ENCODE data around the gene UBE2H. TPM values are rescaled to one million over a fixed set of nuclear protein-coding genes. Genes with fewer than 3 reads are reported as not detected.
"Not testable (repeated sequence)": the region's sequence is repeated elsewhere in the genome, so short reads cannot be mapped to it uniquely, and the experiment has no call there.

Gene UBE2H
- total RNA-seq, 1 donor = 69.1 TPM

DNA sequence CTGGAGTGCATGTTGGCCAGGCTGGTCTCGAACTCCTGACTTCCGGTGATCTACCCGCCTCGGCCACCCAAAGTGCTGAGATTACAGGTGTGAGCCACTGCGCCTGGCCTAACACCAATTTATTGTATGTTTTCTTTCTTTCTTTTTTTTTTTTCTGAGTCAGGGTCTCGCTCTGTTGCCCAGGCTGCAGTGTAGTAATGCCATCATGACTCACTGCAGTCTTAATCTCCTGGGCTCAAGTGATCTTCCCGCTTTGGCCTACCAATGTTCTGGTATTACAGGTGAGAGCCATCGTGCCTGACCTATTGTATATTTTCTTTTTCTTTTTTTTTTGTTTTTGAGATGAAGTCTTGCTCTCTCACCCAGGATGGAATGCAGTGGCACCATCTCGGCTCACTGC, 33.8 kb upstream of the UBE2H start:
- TF ChIP-seq, protein P1, sequence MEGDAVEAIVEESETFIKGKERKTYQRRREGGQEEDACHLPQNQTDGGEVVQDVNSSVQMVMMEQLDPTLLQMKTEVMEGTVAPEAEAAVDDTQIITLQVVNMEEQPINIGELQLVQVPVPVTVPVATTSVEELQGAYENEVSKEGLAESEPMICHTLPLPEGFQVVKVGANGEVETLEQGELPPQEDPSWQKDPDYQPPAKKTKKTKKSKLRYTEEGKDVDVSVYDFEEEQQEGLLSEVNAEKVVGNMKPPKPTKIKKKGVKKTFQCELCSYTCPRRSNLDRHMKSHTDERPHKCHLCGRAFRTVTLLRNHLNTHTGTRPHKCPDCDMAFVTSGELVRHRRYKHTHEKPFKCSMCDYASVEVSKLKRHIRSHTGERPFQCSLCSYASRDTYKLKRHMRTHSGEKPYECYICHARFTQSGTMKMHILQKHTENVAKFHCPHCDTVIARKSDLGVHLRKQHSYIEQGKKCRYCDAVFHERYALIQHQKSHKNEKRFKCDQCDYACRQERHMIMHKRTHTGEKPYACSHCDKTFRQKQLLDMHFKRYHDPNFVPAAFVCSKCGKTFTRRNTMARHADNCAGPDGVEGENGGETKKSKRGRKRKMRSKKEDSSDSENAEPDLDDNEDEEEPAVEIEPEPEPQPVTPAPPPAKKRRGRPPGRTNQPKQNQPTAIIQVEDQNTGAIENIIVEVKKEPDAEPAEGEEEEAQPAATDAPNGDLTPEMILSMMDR (IDR thresholded peaks at IDR 0.05; ENCODE audit: insufficient read depth, low read depth, low read length) = no peak
- DNase-seq (ENCODE audit: low read depth) = no peak
- H3K4me3 ChIP-seq (ENCODE audit: low read depth, low read length) = no peak overlapping the region

DNA sequence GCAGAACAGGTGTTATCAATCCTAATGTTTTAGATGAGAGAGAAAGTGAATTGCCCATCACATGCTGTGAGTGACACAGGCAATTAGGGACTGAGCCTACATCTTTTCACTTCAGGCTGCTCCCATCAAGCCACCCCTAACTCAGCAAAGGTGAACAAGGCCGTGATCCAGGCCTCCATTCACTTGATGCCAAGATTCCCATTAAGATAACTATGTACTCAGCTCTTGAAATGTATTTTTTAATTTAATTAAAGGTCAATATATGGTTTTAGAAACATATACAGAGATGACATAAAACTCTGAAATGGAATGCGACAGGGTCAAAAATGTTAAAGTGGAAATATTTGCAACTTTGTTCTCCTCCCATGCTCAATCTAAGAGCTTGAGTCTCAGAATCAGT, 27.9 kb upstream of the UBE2H start:
- no peak overlapping the region for H3K4me3 ChIP-seq (ENCODE audit: low read depth, low read length)
- no peak for DNase-seq (ENCODE audit: low read depth)
- TF ChIP-seq, protein P1 (IDR thresholded peaks at IDR 0.05; ENCODE audit: insufficient read depth, low read depth, low read length) = no peak

DNA sequence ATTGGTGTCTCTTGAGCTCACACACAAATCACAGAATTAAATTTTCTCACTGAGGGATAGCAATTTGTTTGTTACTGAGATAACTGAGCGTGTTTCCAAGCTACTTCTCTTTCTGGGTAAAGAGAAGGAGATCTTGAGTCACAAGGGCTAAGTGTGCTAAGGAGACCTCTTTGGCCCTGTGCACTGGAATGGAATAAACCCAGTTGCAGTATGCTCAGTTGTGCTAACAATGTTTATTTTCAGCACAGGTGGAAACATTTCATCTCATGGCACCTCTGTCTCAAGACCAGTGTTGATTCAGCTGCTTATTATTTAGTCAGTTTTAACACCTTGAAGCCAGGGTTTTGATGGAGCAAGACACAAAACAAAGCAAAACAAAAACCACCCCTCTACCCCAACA, 22.5 kb upstream of the UBE2H start:
- DNase-seq (ENCODE audit: low read depth) = no peak
- TF ChIP-seq, protein P1 (IDR thresholded peaks at IDR 0.05; ENCODE audit: insufficient read depth, low read depth, low read length) = no peak
- no peak overlapping the region for H3K4me3 ChIP-seq (ENCODE audit: low read depth, low read length)

DNA sequence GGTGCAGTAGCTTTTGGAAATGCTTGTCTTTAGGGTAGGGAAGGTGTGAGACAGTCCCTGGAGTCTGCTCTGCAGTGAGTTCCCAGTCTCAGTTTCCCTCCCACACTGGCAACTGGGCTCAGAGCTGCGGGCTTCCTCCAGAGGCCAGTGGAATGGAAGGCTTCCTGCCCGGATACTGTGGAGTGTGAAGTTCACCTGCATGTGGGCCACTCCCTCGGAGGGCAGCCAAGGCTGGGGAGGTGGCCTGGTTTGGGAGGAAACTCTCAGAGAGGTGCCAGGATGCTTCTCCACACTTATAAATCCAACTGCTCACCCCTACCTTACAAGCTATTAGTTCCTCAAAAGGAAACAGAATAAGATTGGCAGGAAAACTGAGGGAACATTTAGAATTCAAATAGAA, 18.1 kb upstream of the UBE2H start:
- no peak overlapping the region for H3K4me3 ChIP-seq (ENCODE audit: low read depth, low read length)
- TF ChIP-seq, protein P1 (IDR thresholded peaks at IDR 0.05; ENCODE audit: insufficient read depth, low read depth, low read length) = no peak
- no peak for DNase-seq (ENCODE audit: low read depth)

DNA sequence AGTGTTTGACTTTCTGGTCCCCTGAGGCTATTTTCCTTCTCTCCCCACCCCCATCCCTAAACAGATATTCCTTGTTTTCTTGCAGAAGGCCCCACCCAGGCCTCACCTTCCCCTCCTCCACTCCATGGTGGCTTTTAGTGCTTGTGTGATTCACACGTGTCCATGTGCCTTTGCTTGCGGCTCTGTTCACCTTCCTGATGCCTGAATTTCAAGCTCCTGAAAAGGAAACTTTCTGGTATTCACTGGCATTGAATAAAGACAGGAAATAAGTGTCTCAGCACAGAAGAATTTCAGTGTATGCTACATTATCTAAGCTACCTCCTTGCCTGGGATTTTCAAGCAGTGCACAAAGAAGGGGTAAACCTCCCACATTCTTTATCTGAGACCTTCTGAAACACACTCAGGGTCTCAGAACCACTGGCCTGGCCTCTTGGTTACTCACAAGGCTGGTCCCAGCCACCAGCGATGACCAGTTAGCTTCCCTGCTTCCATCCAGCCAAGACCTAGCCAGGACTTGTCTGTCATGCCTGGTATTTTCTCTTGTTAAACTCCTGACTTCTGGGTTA, 17.2 kb upstream of the UBE2H start:
- TF ChIP-seq, protein P1 (IDR thresholded peaks at IDR 0.05; ENCODE audit: insufficient read depth, low read depth, low read length) = no peak
- peak; percentile 50 for DNase-seq (ENCODE audit: low read depth)
- H3K4me3 ChIP-seq (ENCODE audit: low read depth, low read length) = no peak overlapping the region

DNA sequence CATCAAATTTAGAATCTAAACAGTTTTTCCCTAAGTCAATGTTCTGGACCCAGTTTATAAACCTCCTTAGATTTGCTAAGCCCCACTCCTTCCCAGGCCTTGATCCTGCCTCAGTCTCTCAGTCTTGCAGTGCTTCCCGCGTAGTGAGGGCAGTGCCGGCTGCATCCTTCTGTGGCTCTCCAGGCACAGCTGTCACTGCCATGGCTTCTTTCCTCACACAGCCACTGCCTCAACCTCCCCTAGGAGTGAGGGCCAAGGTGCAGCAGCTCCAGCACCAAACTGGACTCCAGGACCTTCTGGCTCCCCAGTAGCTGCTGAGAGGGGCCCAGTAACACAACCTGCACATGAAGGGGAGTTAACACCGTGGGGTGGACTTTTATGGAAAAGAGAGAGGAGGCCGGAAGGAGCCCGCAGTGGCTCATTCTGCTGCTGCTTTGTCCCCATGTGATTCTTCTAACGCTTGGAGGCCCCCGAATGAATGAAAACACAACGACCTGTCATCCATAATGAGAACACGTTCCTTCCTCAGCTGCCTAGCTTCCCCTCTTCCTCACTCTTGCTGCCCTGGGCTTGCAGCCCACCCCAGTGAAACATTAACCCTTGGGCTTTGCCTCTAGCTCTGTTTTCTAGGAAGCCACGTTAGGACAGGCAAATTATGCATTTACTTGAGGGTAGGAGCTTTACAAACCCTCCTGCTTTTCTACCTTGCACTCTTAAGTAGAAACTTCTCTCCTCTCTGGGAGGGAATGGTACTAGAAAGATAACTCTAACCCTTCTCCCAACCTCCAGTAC, 16.0 kb upstream of the UBE2H start:
- TF ChIP-seq, protein P1 (IDR thresholded peaks at IDR 0.05; ENCODE audit: insufficient read depth, low read depth, low read length) = no peak
- DNase-seq (ENCODE audit: low read depth) = no peak
- no peak overlapping the region for H3K4me3 ChIP-seq (ENCODE audit: low read depth, low read length)

DNA sequence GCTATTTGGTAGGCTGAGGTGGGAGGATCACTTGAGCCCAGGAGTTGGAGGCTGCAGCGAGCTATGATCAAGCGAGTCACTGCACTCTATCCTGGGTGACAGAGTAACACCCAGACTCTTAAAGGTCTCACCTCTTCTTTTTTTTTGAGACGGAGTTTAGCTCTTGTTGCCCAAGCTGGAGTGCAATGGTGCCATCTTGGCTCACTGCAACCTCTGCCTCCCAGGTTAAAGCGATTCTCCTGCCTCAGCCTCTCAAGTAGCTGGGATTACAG, 7.4 kb upstream of the UBE2H start:
- H3K4me3 ChIP-seq (ENCODE audit: low read depth, low read length); DNase-seq (ENCODE audit: low read depth): not testable (repeated sequence)

All from fibroblast of villous mesenchyme (primary cell).